ENCODE measurements around the gene POLRMT.

DNA sequence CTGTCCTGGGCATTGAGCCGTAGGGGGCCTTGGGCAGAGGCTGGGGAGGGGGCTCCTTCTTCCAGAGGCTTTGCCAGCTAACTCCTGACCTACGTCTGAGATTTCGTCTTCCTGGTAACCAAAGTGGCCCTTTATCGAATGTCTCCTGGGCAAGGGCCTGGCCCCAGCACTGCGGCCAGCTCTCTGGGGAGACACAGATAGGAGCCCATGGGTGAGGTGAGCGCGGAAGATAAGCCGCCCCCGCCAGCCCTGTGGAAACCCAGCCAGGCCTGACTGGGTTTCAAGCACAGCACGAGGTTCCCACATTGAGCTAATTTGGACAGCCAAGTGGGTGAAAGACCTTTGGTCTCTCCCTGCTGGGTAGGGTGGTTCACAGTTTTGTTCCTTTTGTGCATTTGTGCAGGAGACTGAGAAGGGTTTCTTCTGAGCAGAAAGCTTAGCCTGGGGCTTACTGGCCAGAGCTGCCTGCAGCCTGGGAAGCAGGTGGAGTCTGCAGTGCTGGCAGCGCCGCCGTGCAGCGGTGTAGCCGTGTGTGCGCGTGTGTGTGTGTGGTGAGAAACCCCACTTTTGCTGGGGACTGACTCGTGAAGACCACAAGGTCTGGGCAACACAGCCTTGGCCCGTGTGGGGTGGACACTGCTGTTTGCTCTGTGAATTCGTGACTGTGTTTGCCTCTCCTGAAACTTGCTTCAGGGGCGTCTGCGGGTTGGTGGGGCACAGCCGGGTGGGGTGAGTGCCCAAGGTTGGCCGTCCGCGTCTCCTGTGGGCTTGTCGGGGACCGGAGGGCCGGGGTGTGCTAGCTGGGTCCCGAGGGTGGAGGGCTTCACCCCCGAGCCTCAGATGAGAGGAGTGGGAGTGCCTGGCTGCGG, 58.4 kb downstream of the POLRMT start:
- TF ChIP-seq, protein P1, sequence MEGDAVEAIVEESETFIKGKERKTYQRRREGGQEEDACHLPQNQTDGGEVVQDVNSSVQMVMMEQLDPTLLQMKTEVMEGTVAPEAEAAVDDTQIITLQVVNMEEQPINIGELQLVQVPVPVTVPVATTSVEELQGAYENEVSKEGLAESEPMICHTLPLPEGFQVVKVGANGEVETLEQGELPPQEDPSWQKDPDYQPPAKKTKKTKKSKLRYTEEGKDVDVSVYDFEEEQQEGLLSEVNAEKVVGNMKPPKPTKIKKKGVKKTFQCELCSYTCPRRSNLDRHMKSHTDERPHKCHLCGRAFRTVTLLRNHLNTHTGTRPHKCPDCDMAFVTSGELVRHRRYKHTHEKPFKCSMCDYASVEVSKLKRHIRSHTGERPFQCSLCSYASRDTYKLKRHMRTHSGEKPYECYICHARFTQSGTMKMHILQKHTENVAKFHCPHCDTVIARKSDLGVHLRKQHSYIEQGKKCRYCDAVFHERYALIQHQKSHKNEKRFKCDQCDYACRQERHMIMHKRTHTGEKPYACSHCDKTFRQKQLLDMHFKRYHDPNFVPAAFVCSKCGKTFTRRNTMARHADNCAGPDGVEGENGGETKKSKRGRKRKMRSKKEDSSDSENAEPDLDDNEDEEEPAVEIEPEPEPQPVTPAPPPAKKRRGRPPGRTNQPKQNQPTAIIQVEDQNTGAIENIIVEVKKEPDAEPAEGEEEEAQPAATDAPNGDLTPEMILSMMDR (conservative IDR thresholded peaks at IDR 0.05), result no peak
- TF ChIP-seq ZFX (IDR thresholded peaks at IDR 0.05), result no peak

Measured in C4-2B (cell line).